AG08396 (cell line): ENCODE measurements around the gene TMEM9.

ENCODE experiments used
- DNase-seq: peaks from one replicate; pipeline ENCODE4 v3.0.0; 2012; ENCODE audit warnings: low spot score, mixed read lengths

Gene TMEM9

DNA sequence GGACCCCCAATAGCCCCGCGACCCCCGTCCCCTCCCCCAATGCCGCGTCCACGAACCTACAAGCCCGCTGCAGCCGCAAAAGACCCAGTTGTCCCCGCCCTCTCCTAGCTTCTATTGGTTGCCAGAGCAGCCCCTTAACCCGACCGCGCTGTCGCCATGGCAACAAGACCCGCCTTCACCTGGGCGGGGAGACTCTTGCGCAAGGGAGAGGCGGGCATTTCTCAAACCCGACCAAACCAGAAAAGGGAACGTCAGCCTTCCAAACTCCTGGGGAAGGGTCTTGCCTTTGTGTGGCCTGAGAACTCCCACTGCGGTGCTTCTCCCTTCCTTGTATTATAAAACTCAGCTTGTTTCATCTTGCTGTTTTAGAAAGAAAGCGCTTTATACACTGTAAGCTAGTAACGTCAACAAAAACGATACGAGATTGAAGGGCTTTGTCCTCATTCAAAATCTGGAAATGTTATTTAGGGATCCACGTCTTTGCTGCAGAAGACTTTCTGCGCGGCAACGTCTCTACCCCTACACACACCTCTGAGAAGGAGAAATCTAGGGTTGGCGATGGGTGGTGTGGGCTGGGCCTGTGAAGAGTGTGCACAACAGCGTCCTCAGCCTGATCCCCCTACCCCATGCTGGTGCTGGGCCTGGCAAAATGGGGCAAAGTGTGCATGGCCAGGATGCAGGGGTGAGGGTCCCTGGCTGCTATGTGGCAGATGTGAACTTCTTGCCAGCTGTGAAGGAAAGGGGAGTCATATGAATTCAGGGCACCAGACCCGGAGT, at the start of gene TMEM9:
Gene TMEM9 (minus strand): TSS at position 86 of the 777 bp plus-strand sequence. CDS start 551 bp downstream, outside the sequence.
- DNase-seq = peak; percentile 98

DNA sequence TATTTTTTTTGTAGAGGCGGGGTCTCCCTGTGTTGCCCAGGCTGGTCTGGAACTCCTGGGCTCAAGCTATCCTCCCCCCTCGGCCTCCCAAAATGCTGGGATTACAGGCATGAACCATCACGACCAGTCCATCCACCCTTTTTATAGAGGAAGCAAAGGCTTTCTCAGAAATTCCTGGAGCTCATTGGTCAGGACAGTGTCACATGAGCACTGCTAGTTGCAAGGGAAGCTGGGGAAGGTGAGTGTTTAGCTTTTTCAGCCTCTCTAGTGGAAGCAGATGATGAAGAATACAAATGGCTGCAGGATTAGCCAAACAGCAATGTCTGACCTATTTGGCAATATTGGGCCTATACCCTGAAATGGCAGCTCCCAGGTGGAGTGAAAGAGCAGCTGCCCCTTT, 44.3 kb upstream of the TMEM9 start:
- no peak for DNase-seq

DNA sequence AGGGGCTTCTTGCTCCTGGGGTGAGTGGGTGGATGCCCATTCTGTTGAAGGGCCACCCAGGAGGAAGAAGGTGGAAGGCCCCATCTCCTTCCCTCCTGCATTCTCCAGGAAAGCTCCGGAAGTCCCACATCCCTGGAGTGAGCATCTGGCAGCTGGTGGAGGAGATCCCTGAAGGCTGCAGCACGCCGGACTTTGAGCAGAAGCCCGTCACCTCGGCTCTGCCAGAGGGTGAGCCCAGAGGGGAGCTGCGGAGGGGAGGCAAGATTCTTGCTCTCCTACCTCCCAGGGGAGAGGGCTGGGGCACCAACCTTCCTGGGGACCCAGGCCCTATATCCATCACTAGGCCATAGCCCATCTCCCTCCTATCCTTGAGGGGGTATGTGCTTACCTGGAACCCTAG, 39.8 kb upstream of the TMEM9 start:
- no peak for DNase-seq

- DNase-seq = no peak
Observed at GRCh38 chr1:201192261-201192788, 38.1 kb upstream of the TMEM9 start.

GRCh38 chr1:201191653-201192260, 37.5 kb upstream of the TMEM9 start:
- DNase-seq = peak; percentile 81

DNA sequence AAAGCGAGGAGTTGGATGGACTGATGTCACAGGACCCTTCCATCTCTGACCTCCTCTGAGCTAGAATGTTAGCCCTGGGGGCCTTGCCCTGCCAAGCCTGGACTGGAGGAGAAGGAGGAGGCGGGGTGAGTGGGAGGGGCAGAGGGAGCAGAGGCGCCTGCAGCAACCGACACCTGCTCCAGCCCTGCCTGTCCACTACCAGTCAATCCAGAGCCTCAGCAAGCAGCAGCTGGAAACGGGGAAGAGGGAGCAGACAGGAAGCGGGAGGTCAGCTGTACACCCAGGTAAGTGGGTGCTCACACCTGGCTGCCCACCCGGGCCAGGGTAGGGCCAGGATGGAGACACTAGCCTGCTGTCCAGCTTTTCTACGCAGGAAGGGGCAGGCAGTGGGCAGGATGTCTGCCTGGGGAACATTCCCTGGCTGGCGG, 36.4 kb upstream of the TMEM9 start, which contains the start of gene IGFN1:
Gene IGFN1 (plus strand): TSS at position 201 of the 428 bp plus-strand sequence. CDS start 2,470 bp downstream, outside the sequence.
- DNase-seq = no peak

DNA sequence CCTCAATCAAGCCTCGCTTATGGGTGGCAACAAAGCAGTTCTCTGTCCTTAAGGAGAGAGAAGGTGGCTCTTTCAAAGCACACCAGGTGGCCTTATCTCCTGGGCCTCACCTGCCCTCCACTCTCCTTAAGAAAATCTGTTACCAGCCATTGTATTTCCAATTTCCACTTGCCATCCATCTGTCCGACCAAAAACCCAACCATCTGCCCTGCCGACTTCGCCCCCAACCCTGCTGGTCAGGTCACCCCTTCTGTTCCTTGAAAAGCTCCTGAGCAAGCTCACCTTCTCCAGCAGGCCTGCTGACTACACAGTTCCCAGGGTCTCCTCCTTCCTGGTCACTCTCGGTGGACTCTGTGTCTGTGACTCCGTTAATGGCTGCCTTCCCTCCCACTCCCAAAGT, 35.7 kb upstream of the TMEM9 start:
- DNase-seq = no peak

DNA sequence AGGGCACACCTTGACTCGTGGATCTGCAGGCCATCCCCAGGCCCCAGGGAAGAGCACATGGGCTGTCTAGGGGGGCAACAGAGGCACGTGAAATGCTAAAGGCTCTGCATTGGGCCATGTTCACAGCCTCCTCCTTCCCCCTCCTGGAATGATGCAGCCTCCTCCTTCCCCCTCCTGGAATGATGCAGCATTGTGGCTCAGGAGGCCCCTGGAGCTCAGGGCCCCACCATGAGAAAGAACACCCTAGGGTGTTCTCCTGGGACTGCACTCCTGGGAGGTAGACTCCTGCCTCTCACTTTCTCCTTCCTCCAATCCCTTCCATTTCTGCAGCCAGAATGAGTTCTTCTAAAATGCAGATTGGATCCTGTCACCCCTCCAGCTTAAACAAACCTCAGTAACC, 34.8 kb upstream of the TMEM9 start:
- DNase-seq = no peak

- no peak for DNase-seq
Observed at GRCh38 chr1:201186192-201186591, 31.9 kb upstream of the TMEM9 start.

GRCh38 chr1:201185527-201186128, 31.4 kb upstream of the TMEM9 start:
- DNase-seq = no peak

DNA sequence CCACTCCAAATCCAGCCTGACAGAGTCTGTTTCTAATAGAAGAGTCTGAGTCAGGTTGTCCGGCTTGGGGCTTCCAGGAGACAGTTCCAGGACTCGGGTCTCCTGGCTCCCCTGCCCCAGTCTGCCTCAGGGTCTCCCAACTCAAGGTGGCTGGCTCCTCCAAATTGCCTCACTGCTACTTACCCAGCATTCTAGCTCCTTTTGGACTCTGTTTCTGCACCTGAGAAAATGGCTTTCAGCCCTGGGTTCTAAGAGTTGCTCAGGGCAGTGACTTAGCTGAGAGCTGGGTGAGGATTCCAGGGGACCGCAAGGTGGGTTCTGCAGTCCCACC, 30.8 kb upstream of the TMEM9 start:
- DNase-seq = no peak

DNA sequence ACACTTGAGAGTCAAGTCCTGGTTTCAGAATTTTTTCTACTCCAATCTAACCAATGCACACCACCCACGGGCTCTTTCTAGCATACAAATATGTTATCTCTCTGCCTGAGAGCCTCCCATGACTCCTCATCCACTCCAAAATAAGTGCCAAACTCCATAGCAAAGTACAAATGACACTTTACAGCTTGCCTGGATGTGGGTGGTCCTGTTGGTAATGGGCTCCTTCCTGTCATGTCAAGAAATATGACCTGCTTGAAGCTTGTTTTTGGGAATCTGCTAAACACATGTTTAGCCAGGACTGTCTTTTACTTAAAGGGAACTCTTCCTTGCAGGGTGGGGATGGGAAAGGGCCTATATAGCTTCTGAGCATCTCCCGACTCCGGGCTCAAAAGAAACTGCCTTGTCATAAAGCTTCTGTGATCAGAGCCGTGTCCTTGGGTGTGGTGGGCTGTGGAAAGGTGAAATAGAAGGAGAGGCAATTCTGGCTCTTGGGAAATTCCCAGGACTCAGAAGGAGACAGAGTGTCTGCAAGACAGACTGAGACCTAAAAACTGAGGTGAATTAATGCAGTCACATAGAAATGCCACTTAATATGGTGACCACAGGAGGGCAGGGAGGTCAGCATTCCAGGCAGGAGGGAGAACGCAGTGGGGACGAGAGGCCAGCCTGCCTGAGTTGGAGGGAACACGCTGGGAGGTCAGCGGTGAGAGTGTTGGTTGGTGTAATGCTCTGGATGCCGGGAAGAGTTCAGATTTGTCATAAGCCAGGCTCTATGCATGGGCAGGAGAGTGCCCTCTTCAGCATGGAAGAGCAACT, 30.2 kb upstream of the TMEM9 start:
- DNase-seq = peak; percentile 82

GRCh38 chr1:201183753-201184152, 29.5 kb upstream of the TMEM9 start:
- no peak for DNase-seq

DNA sequence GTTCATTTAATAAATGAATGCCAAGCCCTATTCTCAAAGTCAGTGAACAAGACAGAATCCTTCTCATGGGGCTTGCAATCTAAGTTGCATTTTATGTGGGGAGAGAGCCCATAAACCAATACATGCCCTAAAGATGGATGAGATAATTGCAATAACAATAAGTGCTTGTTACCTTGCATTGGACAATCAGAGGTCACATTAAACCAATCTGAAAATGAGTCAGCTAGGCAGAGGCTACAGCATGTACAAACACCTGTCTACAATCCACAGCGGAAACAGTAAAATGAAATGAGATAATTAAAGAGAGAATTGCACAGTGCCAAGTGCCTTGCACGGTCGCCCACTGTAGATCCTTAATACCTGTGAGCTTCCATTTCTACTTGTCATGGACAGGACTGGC, 28.9 kb upstream of the TMEM9 start:
- DNase-seq = no peak

GRCh38 chr1:201181726-201182125, 27.5 kb upstream of the TMEM9 start:
- DNase-seq = no peak

DNA sequence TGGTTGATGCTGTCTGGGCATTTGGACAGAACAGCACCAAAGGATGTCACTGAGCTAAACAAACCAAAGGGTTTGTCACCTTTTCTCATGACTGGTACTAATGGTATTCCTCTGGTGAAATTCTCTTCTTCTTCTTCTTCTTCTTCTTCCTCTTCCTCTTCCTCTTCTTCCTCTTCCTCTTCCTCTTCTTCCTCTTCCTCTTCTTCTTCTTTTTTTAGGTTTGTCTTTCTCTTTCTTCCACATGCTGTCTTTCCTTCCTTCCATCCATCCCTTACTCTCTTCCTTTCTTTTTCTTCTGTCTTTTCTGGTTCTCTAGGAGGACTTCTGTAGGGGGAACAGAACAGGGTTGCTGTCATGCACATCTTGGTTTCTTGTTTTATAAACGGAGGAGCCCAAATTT, 27.0 kb upstream of the TMEM9 start:
- no peak for DNase-seq

GRCh38 chr1:201180901-201181300, 26.6 kb upstream of the TMEM9 start:
- DNase-seq = no peak

- DNase-seq = no peak
Observed at GRCh38 chr1:201180141-201180540, 25.9 kb upstream of the TMEM9 start.

DNA sequence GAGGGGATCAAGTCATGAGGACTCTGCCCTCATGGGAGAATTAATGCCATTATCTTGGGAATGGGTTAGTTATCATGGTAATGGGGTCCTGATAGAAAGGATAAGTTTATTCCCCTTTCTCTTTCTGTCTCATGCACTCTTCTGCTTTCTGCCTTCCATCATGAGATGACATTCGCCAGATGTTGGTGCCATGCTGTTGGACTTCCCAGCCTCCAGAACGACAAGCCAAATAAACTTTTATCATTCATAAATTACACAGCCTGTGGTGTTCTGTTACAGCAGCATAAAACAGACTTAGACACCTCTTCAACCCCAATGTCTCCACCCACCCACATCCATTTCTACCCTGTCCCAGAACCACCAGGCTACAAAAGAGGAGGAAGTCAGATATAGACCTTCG, 24.4 kb upstream of the TMEM9 start:
- no peak for DNase-seq

- no peak for DNase-seq
Observed at GRCh38 chr1:201176940-201177339, 22.7 kb upstream of the TMEM9 start.

- no peak for DNase-seq
Observed at GRCh38 chr1:201175820-201176500, 21.7 kb upstream of the TMEM9 start.

- DNase-seq = no peak
Observed at GRCh38 chr1:201173736-201174135, 19.5 kb upstream of the TMEM9 start.
